Activated CD4-positive, alpha-beta T cell treated with anti-CD3 and anti-CD28 coated beads, Interleukin-10, Interleukin-2, amounts not matched to agents 100 ng/mL and 50 ng/mL, durations not matched to agents 16 hours and 8 hours (primary cell): Measurements from ENCODE around the gene AFAP1.

Experiments used
- DNase-seq: peaks from one replicate; pipeline ENCODE4 v3.0.0-alpha.2; 2020

AFAP1 gene

DNA sequence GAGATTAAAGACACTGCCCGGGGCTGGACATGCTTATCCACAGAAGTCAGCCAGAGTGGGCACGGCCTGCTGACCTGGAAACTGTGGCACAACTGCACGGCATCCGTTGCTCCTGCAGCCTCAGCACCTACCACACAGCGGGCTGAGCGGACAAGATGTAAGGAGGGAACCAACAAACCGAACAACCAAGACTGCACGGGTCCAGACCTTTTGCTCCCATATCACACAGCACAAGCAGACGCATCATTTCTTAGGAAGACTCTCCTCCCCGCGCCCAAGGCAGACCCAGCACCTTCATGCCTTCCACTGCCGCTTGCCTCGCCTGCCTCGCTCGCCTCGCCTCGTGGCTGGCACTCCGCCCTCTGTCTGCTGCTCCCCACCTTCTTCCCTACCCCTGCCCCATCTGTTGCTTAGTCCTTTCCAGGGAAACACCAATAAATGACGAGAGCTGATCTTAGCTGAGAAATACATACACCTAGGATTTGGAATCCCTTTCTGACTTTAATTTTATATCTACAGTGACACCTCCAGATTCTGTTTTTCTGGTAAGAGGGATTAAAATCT, 79.0 kb downstream of the AFAP1 start:
- no peak for DNase-seq

- DNase-seq, result no peak
Measured at GRCh38 chr4:7859326-7859725, 80.3 kb downstream of the AFAP1 start.

DNA sequence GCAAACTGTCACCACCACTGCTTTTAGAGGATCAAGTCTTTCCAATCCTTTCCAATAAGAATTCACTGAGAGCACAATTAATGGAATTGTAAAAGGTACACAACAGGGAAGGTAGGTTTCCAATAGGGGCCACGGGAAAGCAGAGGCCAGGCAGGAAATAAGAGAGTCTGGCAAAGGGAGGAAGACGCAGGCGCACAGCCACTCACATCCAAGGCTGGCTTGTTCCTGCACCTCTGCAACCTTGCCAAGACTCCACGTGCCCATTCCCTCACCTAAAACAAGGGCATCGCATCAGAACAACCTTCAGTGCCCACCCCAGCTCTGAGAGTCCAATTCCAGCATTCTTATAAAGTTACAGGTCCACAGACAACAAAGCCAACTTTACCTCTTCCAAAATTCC, 81.2 kb downstream of the AFAP1 start:
- no peak for DNase-seq

GRCh38 chr4:7857993-7858392, 81.7 kb downstream of the AFAP1 start:
- DNase-seq, result no peak

DNA sequence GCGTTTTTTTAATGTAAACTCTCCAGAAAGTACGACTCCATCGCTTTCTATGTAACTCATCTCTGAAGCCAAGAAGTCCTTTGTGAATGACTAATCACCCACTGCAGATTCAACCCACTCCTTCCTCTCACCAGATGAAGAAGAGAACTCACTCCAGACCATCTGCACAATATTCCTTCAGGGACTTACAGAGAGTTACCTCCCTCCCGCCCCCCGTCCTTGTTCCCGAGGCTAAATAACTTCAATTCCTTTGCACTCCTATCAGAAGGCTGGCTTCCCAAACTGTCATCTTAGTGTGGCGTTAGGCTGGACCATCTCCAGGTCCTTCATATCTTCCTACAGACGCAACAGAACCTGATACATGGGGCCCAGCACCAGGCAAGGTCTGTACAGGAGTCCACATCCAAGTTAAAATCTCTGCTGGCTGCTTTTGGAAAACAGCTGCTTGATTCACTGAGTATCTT, 82.4 kb downstream of the AFAP1 start:
- peak; percentile 82 for DNase-seq

- no peak for DNase-seq
Measured at GRCh38 chr4:7855731-7856130, 83.9 kb downstream of the AFAP1 start.

DNA sequence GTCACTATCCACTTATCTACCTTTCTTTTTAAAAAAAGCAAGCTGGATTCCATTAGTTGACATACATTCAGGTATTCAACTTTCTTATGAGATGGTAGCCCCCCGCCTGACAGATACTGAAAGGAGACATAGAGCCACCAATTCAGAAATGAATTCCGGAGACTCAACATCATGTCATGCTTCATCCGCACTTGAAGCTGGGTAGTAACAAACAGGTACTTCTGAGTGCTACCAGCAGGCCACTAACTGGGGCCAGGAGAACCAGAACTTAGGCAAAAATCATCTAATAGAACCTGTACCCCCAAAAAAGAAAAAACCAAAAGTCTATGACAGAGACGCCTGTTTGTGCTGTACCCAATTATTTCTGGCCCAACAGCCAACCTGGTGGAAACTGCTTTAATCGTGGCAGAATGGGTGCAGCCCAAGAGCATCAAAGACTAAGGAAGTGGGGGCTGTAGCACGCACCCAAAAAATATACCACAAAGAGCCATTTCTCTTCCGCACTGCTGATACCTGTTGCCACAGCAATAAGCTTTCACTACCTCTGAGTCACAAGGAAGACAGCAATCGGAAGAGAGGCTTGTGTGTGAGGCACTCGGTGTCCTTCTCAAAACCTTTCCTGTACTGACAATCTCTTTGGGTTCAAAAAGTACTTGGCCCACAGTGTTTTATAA, 84.8 kb downstream of the AFAP1 start:
- peak; percentile 91 for DNase-seq

- no peak for DNase-seq
Measured at GRCh38 chr4:7854216-7854615, 85.4 kb downstream of the AFAP1 start.

DNA sequence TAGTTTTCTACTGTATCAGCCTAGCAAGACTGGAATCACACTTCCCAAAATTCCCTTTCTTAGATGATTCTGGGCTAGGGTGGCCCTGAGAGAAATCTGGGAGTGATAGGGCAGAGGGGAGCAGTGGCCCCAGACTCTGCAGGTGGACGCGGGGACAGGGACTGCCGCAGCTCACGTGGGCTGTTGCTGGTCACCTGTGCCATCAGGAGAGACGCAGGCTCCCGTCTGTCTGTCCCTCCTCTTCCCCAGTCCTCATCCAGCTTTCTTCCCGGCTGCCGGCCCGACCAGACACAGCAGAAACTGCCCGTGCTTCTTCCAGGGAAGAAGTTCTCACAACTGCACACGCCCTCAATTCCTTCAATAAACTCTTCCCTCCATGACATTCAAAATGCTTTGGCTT, 86.4 kb downstream of the AFAP1 start:
- no peak for DNase-seq

DNA sequence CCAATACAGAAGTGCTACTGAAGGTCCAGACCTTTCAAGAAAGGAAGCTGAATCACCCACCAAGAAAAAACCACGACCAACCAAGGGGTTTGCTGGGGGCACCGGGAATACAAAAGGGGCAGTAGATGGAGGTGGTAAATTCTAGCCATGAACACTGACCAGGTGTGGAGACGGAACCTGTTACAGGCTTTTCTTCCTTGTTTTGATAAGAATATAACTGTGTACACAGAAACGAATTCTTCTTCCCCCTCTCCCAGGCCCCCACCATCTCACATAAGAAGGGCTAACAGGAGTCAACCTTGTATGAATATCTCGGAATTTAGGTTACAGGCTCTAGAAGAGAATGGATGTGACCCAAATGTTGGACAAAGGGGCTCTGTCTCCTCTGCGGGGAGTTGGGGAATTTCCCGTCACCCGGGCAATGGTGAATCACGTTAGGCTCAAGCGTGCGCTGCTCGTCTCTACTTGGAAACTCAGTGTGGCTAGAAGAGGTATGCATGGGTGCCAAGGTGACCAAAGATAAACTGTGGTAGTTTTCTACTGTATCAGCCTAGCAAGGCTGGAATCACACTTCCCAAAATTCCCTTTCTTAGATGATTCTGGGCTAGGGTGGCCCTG, 87.0 kb downstream of the AFAP1 start:
- peak; percentile 56 for DNase-seq

- DNase-seq, result no peak
Measured at GRCh38 chr4:7850489-7850888, 89.2 kb downstream of the AFAP1 start.

DNA sequence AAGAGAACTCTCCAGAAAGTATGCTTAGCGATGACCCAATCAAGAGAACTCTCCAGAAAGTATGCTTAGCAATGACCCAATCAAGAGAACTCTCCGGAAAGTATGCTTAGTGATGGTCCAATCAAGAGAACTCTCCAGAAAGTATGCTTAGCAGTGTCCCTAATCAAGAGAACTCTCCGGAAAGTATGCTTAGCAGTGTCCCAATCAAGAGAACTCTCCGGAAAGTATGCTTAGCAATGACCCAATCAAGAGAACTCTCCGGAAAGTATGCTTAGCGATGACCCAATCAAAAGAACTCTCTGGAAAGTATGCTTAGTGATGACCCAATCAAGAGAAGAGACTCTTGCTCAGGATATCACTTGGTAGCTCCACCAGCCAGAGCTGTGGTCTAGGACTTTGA, 92.5 kb downstream of the AFAP1 start:
- DNase-seq, result no peak

- DNase-seq, result no peak
Measured at GRCh38 chr4:7845493-7846128, 94.0 kb downstream of the AFAP1 start.

DNA sequence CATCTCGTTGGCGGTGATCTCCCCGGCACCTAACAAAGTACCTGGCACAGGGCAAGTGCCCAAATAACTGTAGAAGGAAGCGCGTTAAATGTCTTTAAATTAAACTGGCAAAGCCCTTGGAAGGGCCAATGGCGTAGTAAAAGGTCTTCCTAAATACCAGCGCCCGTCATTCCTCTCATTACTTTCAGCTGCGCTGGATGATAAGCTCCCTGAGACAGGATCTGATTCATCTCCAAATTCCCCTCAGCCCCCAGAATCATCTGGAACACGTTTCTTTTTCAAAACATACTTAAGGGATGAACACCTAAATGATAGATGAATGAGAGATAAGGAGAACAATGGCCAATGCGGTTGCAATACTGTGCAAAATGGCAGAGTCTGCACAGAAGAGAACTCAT, 95.1 kb downstream of the AFAP1 start:
- DNase-seq, result no peak

DNA sequence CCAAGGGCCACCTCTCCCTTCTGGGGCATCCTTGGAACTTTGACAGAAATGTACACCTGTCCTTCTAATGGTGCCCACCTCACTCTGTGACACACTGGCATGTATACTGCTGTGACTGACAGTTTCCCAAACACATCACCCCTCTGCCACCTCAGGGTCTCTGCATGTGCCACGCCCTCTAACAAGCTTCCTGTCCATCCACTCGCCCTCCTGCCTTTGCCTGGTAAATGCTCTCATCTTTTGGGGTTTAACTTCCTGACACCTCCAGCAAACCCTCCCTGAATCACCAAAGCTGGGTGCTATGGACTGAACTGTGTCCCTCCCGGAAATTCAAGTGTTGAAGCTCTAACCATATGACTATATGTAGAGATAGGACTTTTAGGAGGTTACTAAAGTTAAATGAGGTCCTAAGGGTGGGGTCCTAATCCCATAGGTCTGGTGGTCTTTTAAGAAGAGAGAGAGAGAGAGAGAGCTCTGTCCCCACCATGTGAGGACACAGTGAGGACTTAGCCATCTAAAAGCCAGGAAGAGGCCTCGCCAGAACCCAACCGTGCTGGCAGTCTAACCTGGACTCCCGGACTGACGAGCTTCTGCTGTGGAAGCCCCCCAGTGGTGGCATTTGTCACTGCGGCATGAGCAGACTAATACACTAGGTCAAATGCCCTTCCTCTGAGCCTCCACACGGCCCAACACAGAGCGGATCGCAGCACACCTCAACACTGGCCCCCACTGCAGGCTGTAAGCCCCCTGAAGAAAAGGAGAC, 95.6 kb downstream of the AFAP1 start:
- peak; percentile 83 for DNase-seq

GRCh38 chr4:7842384-7843279, 97.0 kb downstream of the AFAP1 start:
- no peak for DNase-seq

DNA sequence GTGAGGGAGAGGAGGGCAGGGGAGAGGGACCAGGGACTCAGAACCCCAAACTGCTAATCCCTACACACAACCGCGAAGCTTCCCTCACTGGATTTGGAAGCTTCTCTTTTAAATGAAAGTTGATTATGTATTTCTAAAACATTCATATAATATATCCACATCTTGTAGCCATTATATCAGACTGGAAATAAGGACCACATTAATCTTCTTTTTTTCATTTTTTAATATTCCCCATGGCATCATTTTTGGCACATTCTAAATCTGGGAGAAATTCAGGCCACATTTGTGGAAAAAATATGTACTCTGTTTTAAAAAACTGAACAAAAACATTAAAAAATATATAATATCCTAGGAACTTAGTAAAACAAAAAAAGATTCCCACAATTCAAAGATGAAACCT, 97.8 kb downstream of the AFAP1 start:
- DNase-seq, result no peak

GRCh38 chr4:7841071-7841470, 98.6 kb downstream of the AFAP1 start:
- DNase-seq, result no peak

GRCh38 chr4:7839856-7840255, 99.8 kb downstream of the AFAP1 start:
- no peak for DNase-seq

DNA sequence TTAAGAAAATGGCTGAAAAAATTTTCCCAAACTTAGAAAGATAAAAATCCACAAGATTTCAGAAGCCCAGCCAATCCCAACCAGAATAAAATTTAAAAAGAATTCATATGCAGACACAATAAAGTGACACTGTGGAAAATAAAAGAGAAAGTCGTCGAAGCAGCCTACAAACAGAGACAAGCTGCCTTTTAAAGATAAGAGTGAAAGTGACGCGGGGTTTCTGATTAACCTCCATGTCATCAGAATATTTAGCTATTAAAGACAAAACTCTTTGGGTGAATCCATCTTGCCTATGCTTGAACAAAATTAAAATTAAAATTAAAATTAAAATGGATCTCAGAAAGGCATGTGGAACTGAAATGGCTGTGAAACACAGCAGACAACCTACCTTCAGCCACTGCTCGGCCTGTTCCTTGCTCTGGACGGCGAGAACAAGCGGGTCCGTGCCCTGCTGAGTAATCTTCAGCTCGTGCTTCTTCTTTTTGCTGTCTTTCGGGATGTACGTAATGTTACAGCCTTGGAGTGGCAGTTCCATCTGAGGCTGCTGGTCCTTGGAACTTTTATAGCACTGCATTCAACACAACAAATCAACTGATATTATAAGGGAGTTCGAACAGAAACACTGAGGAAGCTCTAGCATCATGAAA, 101.4 kb downstream of the AFAP1 start:
- no peak for DNase-seq

- DNase-seq, result no peak
Measured at GRCh38 chr4:7837597-7838135, 102.0 kb downstream of the AFAP1 start.
